GM06990 (cell line): Measurements from ENCODE around the gene GTF3C1.
A peak's percentile ranks its signal among the peaks of the same experiment; 100 is the strongest.

Experiments
- DNase-seq: peaks from one replicate; pipeline ENCODE4 v3.0.0-alpha.2; 2011; ENCODE audit not compliant: insufficient read length; ENCODE audit errors: extremely low read depth
- H3K27me3 ChIP-seq: replicated peaks from 2 replicates; pipeline ENCODE4 v1.6.0; 2011; ENCODE audit warnings: low read length; ENCODE audit not compliant: control insufficient read depth, insufficient read depth
- H3K36me3 ChIP-seq: 2 replicates; pipeline ENCODE4 v1.5.1; 2011; ENCODE audit warnings: low read length; ENCODE audit not compliant: control insufficient read depth, insufficient read depth
- H3K4me3 ChIP-seq: replicated peaks from 2 replicates; pipeline ENCODE4 v1.5.1; 2011; ENCODE audit warnings: low read depth, mild to moderate bottlenecking, control low read depth, low read length
- CTCF ChIP-seq: IDR thresholded peaks from 2 replicates; pipeline ENCODE4 v1.5.1; 2011; ENCODE audit warnings: low read length, control low read depth, mild to moderate bottlenecking, inconsistent platforms; ENCODE audit not compliant: insufficient read depth, poor library complexity, severe bottlenecking

Gene GTF3C1

GRCh38 chr16:27432558-27432957, 117.2 kb downstream of the GTF3C1 start:
- TF ChIP-seq CTCF, result no peak
- DNase-seq, result no peak
- Histone ChIP-seq H3K27me3 (no peaks in the 10 kb centered on the region), H3K4me3 (no peak overlapping the region), H3K36me3 (peaks cover 50% of the 10 kb centered on the region)

- Histone ChIP-seq H3K36me3 (peaks cover 45% of the 10 kb centered on the region), H3K27me3 (no peaks in the 10 kb centered on the region), H3K4me3 (no peak overlapping the region)
- TF ChIP-seq CTCF, result no peak
- no peak for DNase-seq
These were observed 117.8 kb downstream of the GTF3C1 start for GRCh38 chr16:27431773-27432532.

- H3K4me3 ChIP-seq, result peak overlapping the region; percentile 78; the same call in 1 of the 2 replicates
- no peak for TF ChIP-seq CTCF
- no peaks in the 10 kb centered on the region for H3K27me3 ChIP-seq
- peaks cover 36% of the 10 kb centered on the region for H3K36me3 ChIP-seq
- DNase-seq, result peak; percentile 76
These were observed 118.7 kb downstream of the GTF3C1 start for GRCh38 chr16:27430923-27431484.

GRCh38 chr16:27430512-27430911, 119.2 kb downstream of the GTF3C1 start:
- Histone ChIP-seq H3K4me3 (peak overlapping the region; percentile 78), H3K27me3 (no peaks in the 10 kb centered on the region), H3K36me3 (peaks cover 34% of the 10 kb centered on the region)
- no peak for DNase-seq
- TF ChIP-seq CTCF, result no peak

GRCh38 chr16:27429981-27430441, 119.7 kb downstream of the GTF3C1 start:
- peak overlapping the region; percentile 78 for H3K4me3 ChIP-seq

More at GRCh38 chr16:27429981-27430441, 119.7 kb downstream of the GTF3C1 start:
- TF ChIP-seq CTCF, result no peak
- Histone ChIP-seq H3K36me3 (peaks cover 37% of the 10 kb centered on the region), H3K27me3 (no peaks in the 10 kb centered on the region)
- DNase-seq, result peak; percentile 62
